ENCODE results near the gene ARHGEF17. TPM values are rescaled to one million over a fixed set of nuclear protein-coding genes. Genes with fewer than 3 reads are reported as not detected.

Gene ARHGEF17
- total and polyA plus RNA-seq, 2 experiments from 2014 or later: 30.2 to 35.6 TPM

GRCh38 chr11:73401217-73401923 is 93.3 kb downstream of the ARHGEF17 start:
- TF ChIP-seq, protein P1, sequence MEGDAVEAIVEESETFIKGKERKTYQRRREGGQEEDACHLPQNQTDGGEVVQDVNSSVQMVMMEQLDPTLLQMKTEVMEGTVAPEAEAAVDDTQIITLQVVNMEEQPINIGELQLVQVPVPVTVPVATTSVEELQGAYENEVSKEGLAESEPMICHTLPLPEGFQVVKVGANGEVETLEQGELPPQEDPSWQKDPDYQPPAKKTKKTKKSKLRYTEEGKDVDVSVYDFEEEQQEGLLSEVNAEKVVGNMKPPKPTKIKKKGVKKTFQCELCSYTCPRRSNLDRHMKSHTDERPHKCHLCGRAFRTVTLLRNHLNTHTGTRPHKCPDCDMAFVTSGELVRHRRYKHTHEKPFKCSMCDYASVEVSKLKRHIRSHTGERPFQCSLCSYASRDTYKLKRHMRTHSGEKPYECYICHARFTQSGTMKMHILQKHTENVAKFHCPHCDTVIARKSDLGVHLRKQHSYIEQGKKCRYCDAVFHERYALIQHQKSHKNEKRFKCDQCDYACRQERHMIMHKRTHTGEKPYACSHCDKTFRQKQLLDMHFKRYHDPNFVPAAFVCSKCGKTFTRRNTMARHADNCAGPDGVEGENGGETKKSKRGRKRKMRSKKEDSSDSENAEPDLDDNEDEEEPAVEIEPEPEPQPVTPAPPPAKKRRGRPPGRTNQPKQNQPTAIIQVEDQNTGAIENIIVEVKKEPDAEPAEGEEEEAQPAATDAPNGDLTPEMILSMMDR (IDR thresholded peaks at IDR 0.05; ENCODE audit: poor library complexity): no peak
- no peak for DNase-seq (ENCODE audit: low spot score)
- Histone ChIP-seq H3K79me2 (no peaks in the 10 kb centered on the region), H3K4me2 (no peak overlapping the region), H3K4me1 (ENCODE audit: insufficient read depth) (no peaks in the 10 kb centered on the region), H3K9me3 (ENCODE audit: low read depth) (no peaks in the 10 kb centered on the region), H3K36me3 (replicated peaks; ENCODE audit: insufficient read depth, low read depth) (no peaks in the 10 kb centered on the region), H3K4me3 (no peak overlapping the region), H2AFZ (no peak overlapping the region), H3K27ac (no peak overlapping the region), H3K27me3 (no peaks in the 10 kb centered on the region), H3K9me2 (replicated peaks; ENCODE audit: insufficient read depth) (no peaks in the 10 kb centered on the region), H4K20me1 (ENCODE audit: insufficient read depth, poor library complexity, severe bottlenecking) (no peaks in the 10 kb centered on the region)
- 77% methylated on average over 3 of the region's 3 CpGs for WGBS (ENCODE audit: low lambda C conversion rate, missing lambda C conversion rate)

- Histone ChIP-seq H3K9me3 (ENCODE audit: low read depth) (no peaks in the 10 kb centered on the region), H3K36me3 (replicated peaks; ENCODE audit: insufficient read depth, low read depth) (no peaks in the 10 kb centered on the region), H3K4me2 (no peak overlapping the region), H3K79me2 (no peaks in the 10 kb centered on the region), H4K20me1 (ENCODE audit: insufficient read depth, poor library complexity, severe bottlenecking) (no peaks in the 10 kb centered on the region), H3K27ac (no peak overlapping the region), H3K4me1 (ENCODE audit: insufficient read depth) (no peaks in the 10 kb centered on the region), H3K9me2 (replicated peaks; ENCODE audit: insufficient read depth) (no peaks in the 10 kb centered on the region), H2AFZ (no peak overlapping the region), H3K27me3 (no peaks in the 10 kb centered on the region), H3K4me3 (no peak overlapping the region)
- TF ChIP-seq EZH2phosphoT487 (IDR thresholded peaks at IDR 0.05; ENCODE audit: low read depth, severe bottlenecking, unreplicated experiment): no peak
- no peak for TF ChIP-seq EZH2 (IDR thresholded peaks at IDR 0.05; ENCODE audit: borderline replicate concordance)
- TF ChIP-seq, protein P1 (IDR thresholded peaks at IDR 0.05; ENCODE audit: poor library complexity): no peak
- no peak for DNase-seq (ENCODE audit: low spot score)
- 94% methylated on average over 15 of the region's 15 CpGs for WGBS (ENCODE audit: low lambda C conversion rate, missing lambda C conversion rate)
These were observed 94.1 kb downstream of the ARHGEF17 start for GRCh38 chr11:73401924-73402833.

DNA sequence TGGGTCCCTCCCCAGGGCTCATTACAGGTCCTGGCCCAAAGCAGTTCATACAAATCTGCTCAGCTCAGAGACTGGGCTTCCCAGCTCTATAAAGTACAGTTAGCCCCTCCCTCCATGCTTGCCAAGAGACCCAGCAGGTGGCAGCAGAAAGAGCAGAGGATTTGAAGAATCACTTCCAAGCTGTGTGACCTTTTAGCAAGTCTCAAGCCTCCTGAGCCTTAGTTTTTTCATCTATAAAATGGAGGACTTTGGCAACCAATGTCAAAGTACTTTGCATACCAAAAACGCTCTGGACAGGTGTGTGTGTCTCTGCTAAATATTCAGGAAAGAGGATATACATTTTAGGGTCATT is 94.7 kb downstream of the ARHGEF17 start:
- H3K4me2 ChIP-seq: no peak overlapping the region
- H3K4me3 ChIP-seq: no peak overlapping the region
- H2AFZ ChIP-seq: no peak overlapping the region
- TF ChIP-seq EZH2phosphoT487 (IDR thresholded peaks at IDR 0.05; ENCODE audit: low read depth, severe bottlenecking, unreplicated experiment): no peak
- TF ChIP-seq, protein P1 (IDR thresholded peaks at IDR 0.05; ENCODE audit: poor library complexity): peak; percentile 7
- no peaks in the 10 kb centered on the region for H3K36me3 ChIP-seq (replicated peaks; ENCODE audit: insufficient read depth, low read depth)
- H4K20me1 ChIP-seq (ENCODE audit: insufficient read depth, poor library complexity, severe bottlenecking): no peaks in the 10 kb centered on the region
- 83% methylated on average over 1 of the region's 1 CpG for WGBS (ENCODE audit: low lambda C conversion rate, missing lambda C conversion rate)
- H3K4me1 ChIP-seq (ENCODE audit: insufficient read depth): no peaks in the 10 kb centered on the region
- H3K9me3 ChIP-seq (ENCODE audit: low read depth): no peaks in the 10 kb centered on the region
- H3K27me3 ChIP-seq: no peaks in the 10 kb centered on the region
- H3K27ac ChIP-seq: no peak overlapping the region
- H3K9me2 ChIP-seq (replicated peaks; ENCODE audit: insufficient read depth): no peaks in the 10 kb centered on the region
- no peaks in the 10 kb centered on the region for H3K79me2 ChIP-seq
- no peak for DNase-seq (ENCODE audit: low spot score)
